ENCODE data around the gene SUPT3H. TPM values are rescaled to one million over a fixed set of nuclear protein-coding genes. Genes with fewer than 3 reads are reported as not detected.

Gene SUPT3H
- total RNA-seq, 4 donors from 2014 or later = 0.80 to 12.7 (median 3.0) TPM

DNA sequence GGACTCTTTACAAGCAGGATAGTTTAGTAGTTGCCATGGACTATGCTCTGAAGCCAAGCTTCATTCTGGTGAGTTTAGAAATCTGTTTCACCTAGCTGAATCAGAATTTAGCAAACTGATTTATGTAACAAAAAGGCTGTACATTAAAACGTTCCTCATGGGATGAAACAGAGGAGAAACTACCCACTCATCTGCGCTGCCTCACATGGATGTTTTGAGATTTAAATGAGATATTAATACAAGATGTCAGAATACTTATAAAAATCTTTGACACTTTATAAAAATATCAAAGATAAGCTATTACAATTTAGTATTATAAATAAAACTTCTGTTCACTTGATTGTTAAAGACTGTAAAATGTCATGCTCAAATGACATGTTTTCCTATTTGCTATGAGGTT lies 32.8 kb downstream of the SUPT3H start:
- intact Hi-C loops (cut with DNase I; ENCODE audit: low total_unique reads) = no loop called here
- Histone ChIP-seq H3K27ac (no peak overlapping the region), H3K4me1 (no peaks in the 10 kb centered on the region), H3K27me3 (no peaks in the 10 kb centered on the region), H3K4me3 (no peak overlapping the region), H3K36me3 (no peaks in the 10 kb centered on the region), H3K9me3 (no peaks in the 10 kb centered on the region)
- TF ChIP-seq POLR2A (IDR thresholded peaks at IDR 0.05) = no peak
- no peak for TF ChIP-seq EP300 (IDR thresholded peaks at IDR 0.05; ENCODE audit: low read depth)
- TF ChIP-seq, protein P1, sequence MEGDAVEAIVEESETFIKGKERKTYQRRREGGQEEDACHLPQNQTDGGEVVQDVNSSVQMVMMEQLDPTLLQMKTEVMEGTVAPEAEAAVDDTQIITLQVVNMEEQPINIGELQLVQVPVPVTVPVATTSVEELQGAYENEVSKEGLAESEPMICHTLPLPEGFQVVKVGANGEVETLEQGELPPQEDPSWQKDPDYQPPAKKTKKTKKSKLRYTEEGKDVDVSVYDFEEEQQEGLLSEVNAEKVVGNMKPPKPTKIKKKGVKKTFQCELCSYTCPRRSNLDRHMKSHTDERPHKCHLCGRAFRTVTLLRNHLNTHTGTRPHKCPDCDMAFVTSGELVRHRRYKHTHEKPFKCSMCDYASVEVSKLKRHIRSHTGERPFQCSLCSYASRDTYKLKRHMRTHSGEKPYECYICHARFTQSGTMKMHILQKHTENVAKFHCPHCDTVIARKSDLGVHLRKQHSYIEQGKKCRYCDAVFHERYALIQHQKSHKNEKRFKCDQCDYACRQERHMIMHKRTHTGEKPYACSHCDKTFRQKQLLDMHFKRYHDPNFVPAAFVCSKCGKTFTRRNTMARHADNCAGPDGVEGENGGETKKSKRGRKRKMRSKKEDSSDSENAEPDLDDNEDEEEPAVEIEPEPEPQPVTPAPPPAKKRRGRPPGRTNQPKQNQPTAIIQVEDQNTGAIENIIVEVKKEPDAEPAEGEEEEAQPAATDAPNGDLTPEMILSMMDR (IDR thresholded peaks at IDR 0.05) = no peak
- TF ChIP-seq POLR2AphosphoS5 (IDR thresholded peaks at IDR 0.05) = no peak
- WGBS, 2 donors (ENCODE audit: low coverage in 1 of 2) = 89 to 93% methylated on average over 2 of the region's 2 CpGs
- in situ Hi-C loops (cut with MboI; ENCODE audit: low pct_ligation_motif_present in 1 of 4, low pct_unique_long_range_greater_than_20kb in 1 of 4, low sequenced_read_pairs in 3 of 4) = no loop called here
- no peak for DNase-seq

DNA sequence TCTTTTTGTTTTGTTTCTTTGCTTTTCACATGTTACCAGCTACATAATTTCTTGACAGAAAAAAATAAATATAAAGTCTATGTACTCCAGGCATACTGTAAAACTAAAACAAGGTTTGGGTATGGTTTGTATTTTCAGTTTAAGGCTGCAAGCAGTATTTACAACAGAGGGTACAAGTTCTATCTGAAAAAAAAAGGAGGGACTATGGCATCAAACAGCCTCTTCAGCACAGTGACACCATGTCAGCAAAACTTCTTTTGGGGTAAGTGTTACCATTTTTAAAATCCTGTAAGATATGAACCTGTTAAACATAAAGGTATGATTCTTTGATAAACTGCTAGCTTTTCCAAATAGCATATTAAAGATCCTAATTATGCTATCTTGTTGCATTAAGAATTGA lies 49.2 kb downstream of the SUPT3H start:
- H3K4me1 ChIP-seq = peaks cover 0 to 5% (median 0%) of the 10 kb centered on the region in 4 donors
- H3K27ac ChIP-seq = no peak overlapping the region
- in situ Hi-C loops (cut with MboI; ENCODE audit: low pct_ligation_motif_present in 1 of 4, low pct_unique_long_range_greater_than_20kb in 1 of 4, low sequenced_read_pairs in 3 of 4) (no loop called here), intact Hi-C loops (cut with DNase I; ENCODE audit: low total_unique reads) (no loop called here)
- peak overlapping the region in 1 of 4 donors; percentile 7 for H3K4me3 ChIP-seq
- TF ChIP-seq POLR2A (IDR thresholded peaks at IDR 0.05) = no peak
- TF ChIP-seq, protein P1 (IDR thresholded peaks at IDR 0.05) = no peak
- no peak for TF ChIP-seq POLR2AphosphoS5 (IDR thresholded peaks at IDR 0.05)
- no peak for TF ChIP-seq EP300 (IDR thresholded peaks at IDR 0.05; ENCODE audit: low read depth)
- H3K9me3 ChIP-seq = no peaks in the 10 kb centered on the region
- H3K36me3 ChIP-seq = no peaks in the 10 kb centered on the region
- no peaks in the 10 kb centered on the region for H3K27me3 ChIP-seq
- DNase-seq = no peak

DNA sequence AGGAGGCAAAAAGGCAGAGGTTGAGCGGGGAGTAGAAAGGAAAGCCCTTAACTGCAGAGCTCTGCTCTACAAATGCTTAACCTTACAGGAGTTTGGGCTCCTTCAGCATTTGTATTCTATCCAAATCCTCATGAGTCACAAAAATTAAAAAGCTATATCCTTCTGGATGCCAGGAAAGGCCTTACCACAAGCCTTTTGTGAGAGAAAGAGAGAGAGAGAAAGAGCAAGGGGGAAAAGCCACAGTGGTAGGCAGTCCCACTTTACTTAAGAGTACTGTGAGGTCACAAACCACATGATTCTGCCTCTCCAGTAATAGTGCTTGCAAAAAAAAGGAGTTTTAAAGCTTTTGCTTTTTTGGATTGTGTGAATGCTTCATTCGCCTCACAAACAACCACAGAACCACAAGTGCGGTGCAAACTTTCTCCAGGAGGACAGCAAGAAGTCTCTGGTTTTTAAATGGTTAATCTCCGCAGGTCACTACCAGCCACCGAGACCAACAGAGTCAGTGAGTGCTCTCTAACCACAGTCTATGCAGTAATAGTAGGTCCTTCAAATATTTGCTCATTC lies 49.7 kb downstream of the SUPT3H start, which contains the start of gene RUNX2:
Gene RUNX2, plus strand, starts transcription at position 375 of the 567 bp plus-strand sequence. CDS start 397 bp downstream, outside the sequence.
- Histone ChIP-seq H3K27me3 (no peaks in the 10 kb centered on the region), H3K4me1 (peaks cover 0 to 5% (median 0%) of the 10 kb centered on the region in 4 donors), H3K9me3 (no peaks in the 10 kb centered on the region), H3K36me3 (no peaks in the 10 kb centered on the region), H3K27ac (no peak within 1 kb of the TSS), H3K4me3 (peak within 1 kb of the TSS in 1 of 4 donors; percentile 7)
- WGBS, 2 donors (ENCODE audit: low coverage in 1 of 2) = 79 to 86% methylated on average over 1 to 5 of the region's 5 CpGs
- TF ChIP-seq EP300 (IDR thresholded peaks at IDR 0.05; ENCODE audit: low read depth) = no peak
- TF ChIP-seq, protein P1 (IDR thresholded peaks at IDR 0.05) = no peak
- TF ChIP-seq POLR2AphosphoS5 (IDR thresholded peaks at IDR 0.05) = no peak
- TF ChIP-seq POLR2A (IDR thresholded peaks at IDR 0.05) = no peak
- no peak for DNase-seq
- intact Hi-C loops (cut with DNase I; ENCODE audit: low total_unique reads) (no loop called here), in situ Hi-C loops (cut with MboI; ENCODE audit: low pct_ligation_motif_present in 1 of 4, low pct_unique_long_range_greater_than_20kb in 1 of 4, low sequenced_read_pairs in 3 of 4) (no loop called here)

DNA sequence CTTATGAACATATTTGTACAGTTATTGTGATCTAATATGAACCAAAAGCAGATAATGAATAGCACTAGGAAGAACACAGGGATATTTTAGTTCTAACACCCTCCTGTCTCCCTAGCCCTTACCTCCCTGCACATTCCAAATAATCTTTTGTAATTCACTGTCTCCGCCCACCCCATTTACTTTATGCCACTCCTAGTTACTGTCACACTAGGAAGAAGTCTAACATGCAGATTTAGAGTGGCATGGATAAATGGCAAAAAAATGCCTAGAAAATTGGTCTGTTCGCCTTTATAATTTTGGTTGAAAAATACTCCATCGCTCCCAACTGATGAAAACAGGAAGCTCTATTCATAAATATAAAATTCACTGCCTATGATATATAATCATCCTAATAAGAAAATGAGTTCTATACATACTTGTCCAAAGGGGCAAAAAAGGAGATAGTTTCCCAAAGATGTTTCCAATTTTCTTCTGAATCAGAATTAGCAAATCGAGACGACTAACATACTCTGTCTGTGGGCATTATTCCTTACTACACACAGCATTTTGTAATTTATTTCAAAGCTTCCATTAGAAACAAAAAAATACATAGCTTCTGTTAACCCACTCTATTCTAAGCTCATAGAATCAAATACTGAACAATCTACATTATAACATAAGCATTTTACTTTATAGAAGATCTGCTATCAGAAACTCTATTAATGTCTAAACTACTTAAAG lies 50.9 kb downstream of the SUPT3H start:
- H3K4me3 ChIP-seq = no peak overlapping the region
- in situ Hi-C loops (cut with MboI; ENCODE audit: low pct_ligation_motif_present in 1 of 4, low pct_unique_long_range_greater_than_20kb in 1 of 4, low sequenced_read_pairs in 3 of 4) (no loop called here), intact Hi-C loops (cut with DNase I; ENCODE audit: low total_unique reads) (no loop called here)
- no peak for DNase-seq
- H3K27me3 ChIP-seq = no peaks in the 10 kb centered on the region
- TF ChIP-seq, protein P1 (IDR thresholded peaks at IDR 0.05) = no peak
- TF ChIP-seq EP300 (IDR thresholded peaks at IDR 0.05; ENCODE audit: low read depth) (no peak), POLR2AphosphoS5 (IDR thresholded peaks at IDR 0.05) (no peak), POLR2A (IDR thresholded peaks at IDR 0.05) (no peak)
- no peaks in the 10 kb centered on the region for H3K9me3 ChIP-seq
- peaks cover 0 to 5% (median 0%) of the 10 kb centered on the region in 4 donors for H3K4me1 ChIP-seq
- H3K27ac ChIP-seq = no peak overlapping the region
- no peaks in the 10 kb centered on the region for H3K36me3 ChIP-seq
- WGBS, 2 donors (ENCODE audit: low coverage in 1 of 2) = 91 to 95% methylated on average over 5 of the region's 5 CpGs

Measured in transverse colon (tissue), 4 donors.